H1 (cell line): ENCODE measurements around the gene GPR31. TPM values are rescaled to one million over a fixed set of nuclear protein-coding genes. Genes with fewer than 3 reads are reported as not detected.

Source experiments
- CBX5 ChIP-seq: fragments of 300-800, 300-1000 bp; sonication (generic); IDR thresholded peaks from 2 replicates; pipeline ENCODE4 v1.7.1; 2016; ENCODE audit warnings: antibody characterized with exemption, low read length, low read depth
- CEBPB ChIP-seq: IDR thresholded peaks from 2 replicates; pipeline ENCODE4 v1.6.1; 2012; ENCODE audit warnings: low read depth, low read length
- E2F6 ChIP-seq: IDR thresholded peaks from 2 replicates; pipeline ENCODE4 v1.6.1; 2012; ENCODE audit warnings: inconsistent platforms
- EGR1 ChIP-seq: IDR thresholded peaks from 2 replicates; pipeline ENCODE4 v1.6.1; 2011; ENCODE audit warnings: low read depth, low read length, borderline replicate concordance
- EP300 ChIP-seq, 2 experiments: IDR thresholded peaks; 1 replicate in 1 of 2; 2 replicates in 1 of 2; pipeline ENCODE4 v1.6.1; 2011 to 2012; ENCODE audit warnings: low read depth in 2 of 2, low read length in 2 of 2, mild to moderate bottlenecking in 2 of 2, borderline replicate concordance in 1 of 2, inconsistent platforms in 1 of 2, moderate library complexity in 1 of 2
- HDAC6 ChIP-seq: IDR thresholded peaks from one replicate; pipeline ENCODE4 v1.7.1; 2012; ENCODE audit warnings: low read depth, mild to moderate bottlenecking, inconsistent platforms, low read length, moderate library complexity
- JUND ChIP-seq: IDR thresholded peaks from 2 replicates; pipeline ENCODE4 v1.6.1; 2011; ENCODE audit warnings: mild to moderate bottlenecking, improper control_type of control experiment, low read length
- KDM1A ChIP-seq: fragments of 200-600, 300-600 bp; sonication (generic); IDR thresholded peaks from 2 replicates; pipeline ENCODE4 v1.7.1; 2016; ENCODE audit warnings: mild to moderate bottlenecking, low read length, borderline replicate concordance
- MAFK ChIP-seq: IDR thresholded peaks from 2 replicates; pipeline ENCODE4 v1.6.1; 2012; ENCODE audit warnings: low read depth, mild to moderate bottlenecking, improper control_type of control experiment, low read length
- POLR2AphosphoS5 ChIP-seq: IDR thresholded peaks from 2 replicates; pipeline ENCODE4 v1.6.1; 2011; ENCODE audit warnings: low read depth, low read length
- POU5F1 ChIP-seq: IDR thresholded peaks from 2 replicates; pipeline ENCODE4 v1.6.1; 2011; ENCODE audit warnings: low read depth, mild to moderate bottlenecking, low read length, moderate library complexity
- RFX5 ChIP-seq: IDR thresholded peaks from 2 replicates; pipeline ENCODE4 v1.6.1; 2011; ENCODE audit warnings: low read depth, low read length, improper control_type of control experiment, borderline replicate concordance
- SIN3A ChIP-seq, 2 experiments: IDR thresholded peaks in 1 of 2; conservative IDR thresholded peaks in 1 of 2; 2 replicates each; pipeline ENCODE4 v1.6.1; 2011 to 2012; ENCODE audit warnings: low read length in 2 of 2, improper control_type of control experiment in 1 of 2, low read depth in 1 of 2, mild to moderate bottlenecking in 1 of 2
- SIRT6 ChIP-seq: IDR thresholded peaks from one replicate; pipeline ENCODE4 v1.7.1; 2012; ENCODE audit warnings: low read length, inconsistent platforms
- SIX5 ChIP-seq: IDR thresholded peaks from 2 replicates; pipeline ENCODE4 v1.6.1; 2011; ENCODE audit warnings: mild to moderate bottlenecking, low read depth, low read length
- SP2 ChIP-seq: IDR thresholded peaks from 2 replicates; pipeline ENCODE4 v1.6.1; 2012; ENCODE audit warnings: mild to moderate bottlenecking, low read length, inconsistent platforms
- SRF ChIP-seq: IDR thresholded peaks from 2 replicates; pipeline ENCODE4 v1.6.1; 2011; ENCODE audit warnings: mild to moderate bottlenecking, low read depth, low read length, moderate library complexity
- TAF7 ChIP-seq: optimal IDR thresholded peaks from 2 replicates; pipeline ENCODE3; 2011; ENCODE audit warnings: low read depth, mild to moderate bottlenecking, inconsistent platforms, low read length, moderate library complexity, borderline replicate concordance
- TCF12 ChIP-seq: IDR thresholded peaks from 2 replicates; pipeline ENCODE4 v1.6.1; 2011; ENCODE audit warnings: low read depth, mild to moderate bottlenecking, low read length
- USF2 ChIP-seq: IDR thresholded peaks from 2 replicates; pipeline ENCODE4 v1.6.1; 2011; ENCODE audit warnings: low read length, improper control_type of control experiment
- polyA plus RNA-seq, 7 experiments: library from polyadenylated mRNA; depleted of rRNA in 3 of 7; stranded (reverse) in 5 of 7; unstranded in 2 of 7; fragments of >200 nt in 5 of 7; fragments of 200-250 nt in 2 of 7; gene quantifications; 1 replicate in 5 of 7; 2 replicates in 1 of 7; 4 replicates in 1 of 7; pipeline versions ENCODE4 v1.2.1 to v1.2.3, GENCODE V29; 2011 to 2013; ENCODE audit warnings: missing spikeins in 2 of 7, mixed read lengths in 2 of 7
- total RNA-seq: library from RNA; stranded (reverse); fragmentation: NEBNext Ultra II Directional; extraction: Animal tissue kit (Norgen Biotek cat#: 25700); gene quantifications from 2 replicates; pipeline ENCODE4 v1.2.1, GENCODE V29; 2021

Gene GPR31
- total and polyA plus RNA-seq, 2 of the 8 experiments (the other 6 are each of a cell fraction or from before 2014, with no cell fraction given): not detected

- no peak for TF ChIP-seq SIN3A (conservative IDR thresholded peaks at IDR 0.05 in 1 of 2, IDR thresholded peaks at IDR 0.05 in 1 of 2; ENCODE audit: low read depth in 1 of 2, low read length in 2 of 2)
- no peak for TF ChIP-seq SIRT6
- TF ChIP-seq POLR2AphosphoS5: no peak
- TF ChIP-seq JUND: peak; percentile 60
- TF ChIP-seq POU5F1: 0 out of 2 replicates have a peak, but pooled peaks have one; percentile 45
- no peak for TF ChIP-seq SRF
- TF ChIP-seq CEBPB: no peak
- TF ChIP-seq RFX5: no peak
- no peak for TF ChIP-seq SP2
- no peak for TF ChIP-seq CBX5
- no peak for TF ChIP-seq SIX5
- no peak for TF ChIP-seq USF2
- no peak for TF ChIP-seq EP300 (IDR thresholded peaks at IDR 0.05; ENCODE audit: borderline replicate concordance in 1 of 2, low read depth in 2 of 2, low read length in 2 of 2)
- TF ChIP-seq HDAC6: no peak
- no peak for TF ChIP-seq MAFK
- TF ChIP-seq KDM1A: no peak
- no peak for TF ChIP-seq TAF7
- TF ChIP-seq TCF12: no peak
- no peak for TF ChIP-seq EGR1
- TF ChIP-seq E2F6: no peak
Measured at GRCh38 chr6:167150941-167151549, 6.7 kb downstream of the GPR31 start (continued).
